Raji (cell line): ENCODE results near the gene PCDHA1.

Experiments used
- POLR2A ChIP-seq: IDR thresholded peaks from 2 replicates; pipeline ENCODE4 v1.6.1; 2011; ENCODE audit warnings: low read depth, low read length, control low read depth; ENCODE audit not compliant: insufficient read depth

Gene PCDHA1

DNA sequence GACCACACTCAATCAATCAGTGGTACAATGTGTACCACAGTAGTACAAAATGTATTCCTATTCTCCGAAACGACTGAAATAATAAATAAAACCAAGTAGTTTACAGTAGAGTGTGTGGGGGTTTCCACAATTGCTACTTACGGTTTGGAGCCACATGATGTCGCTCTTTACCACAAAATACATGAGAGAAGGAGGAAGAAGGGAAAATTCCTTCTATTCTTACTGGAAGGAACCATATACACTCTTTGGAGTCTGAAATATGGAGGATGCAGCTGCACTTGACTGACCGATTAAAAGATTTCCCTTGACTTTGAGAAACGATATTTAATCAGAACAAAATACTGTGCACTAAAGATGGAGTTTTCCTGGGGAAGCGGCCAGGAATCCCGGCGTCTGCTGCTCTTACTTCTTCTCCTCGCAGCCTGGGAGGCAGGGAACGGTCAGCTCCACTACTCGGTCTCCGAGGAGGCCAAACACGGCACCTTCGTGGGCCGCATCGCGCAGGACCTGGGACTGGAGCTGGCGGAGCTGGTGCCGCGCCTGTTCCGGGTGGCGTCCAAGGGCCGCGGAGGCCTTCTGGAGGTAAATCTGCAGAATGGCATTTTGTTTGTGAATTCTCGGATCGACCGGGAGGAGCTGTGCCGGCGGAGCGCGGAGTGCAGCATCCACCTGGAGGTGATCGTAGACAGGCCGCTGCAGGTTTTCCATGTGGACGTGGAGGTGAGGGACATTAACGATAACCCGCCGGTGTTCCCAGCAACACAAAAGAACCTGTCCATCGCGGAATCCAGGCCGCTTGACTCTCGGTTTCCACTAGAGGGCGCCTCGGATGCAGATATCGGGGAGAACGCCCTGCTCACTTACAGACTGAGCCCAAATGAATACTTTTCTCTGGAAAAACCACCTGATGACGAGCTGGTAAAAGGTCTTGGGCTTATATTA is 21.2 kb downstream of the PCDHA1 start, which contains the start of gene PCDHA4:
TSS of gene PCDHA4 (plus strand) at position 235 of the 942 bp plus-strand sequence.
- TF ChIP-seq POLR2A, result no peak

DNA sequence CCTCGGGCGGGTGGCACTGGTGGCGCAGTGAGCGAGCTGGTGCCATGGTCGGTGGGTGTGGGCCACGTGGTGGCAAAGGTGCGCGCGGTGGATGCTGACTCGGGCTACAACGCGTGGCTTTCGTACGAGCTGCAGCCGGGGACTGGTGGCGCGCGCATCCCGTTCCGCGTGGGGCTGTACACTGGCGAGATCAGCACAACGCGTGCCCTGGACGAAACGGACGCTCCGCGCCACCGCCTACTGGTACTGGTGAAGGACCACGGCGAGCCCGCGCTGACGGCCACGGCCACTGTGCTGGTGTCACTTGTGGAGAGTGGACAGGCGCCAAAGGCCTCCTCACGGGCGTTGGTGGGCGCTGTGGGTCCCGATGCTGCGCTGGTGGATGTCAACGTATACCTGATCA is 22.9 kb downstream of the PCDHA1 start:
- TF ChIP-seq POLR2A, result no peak

DNA sequence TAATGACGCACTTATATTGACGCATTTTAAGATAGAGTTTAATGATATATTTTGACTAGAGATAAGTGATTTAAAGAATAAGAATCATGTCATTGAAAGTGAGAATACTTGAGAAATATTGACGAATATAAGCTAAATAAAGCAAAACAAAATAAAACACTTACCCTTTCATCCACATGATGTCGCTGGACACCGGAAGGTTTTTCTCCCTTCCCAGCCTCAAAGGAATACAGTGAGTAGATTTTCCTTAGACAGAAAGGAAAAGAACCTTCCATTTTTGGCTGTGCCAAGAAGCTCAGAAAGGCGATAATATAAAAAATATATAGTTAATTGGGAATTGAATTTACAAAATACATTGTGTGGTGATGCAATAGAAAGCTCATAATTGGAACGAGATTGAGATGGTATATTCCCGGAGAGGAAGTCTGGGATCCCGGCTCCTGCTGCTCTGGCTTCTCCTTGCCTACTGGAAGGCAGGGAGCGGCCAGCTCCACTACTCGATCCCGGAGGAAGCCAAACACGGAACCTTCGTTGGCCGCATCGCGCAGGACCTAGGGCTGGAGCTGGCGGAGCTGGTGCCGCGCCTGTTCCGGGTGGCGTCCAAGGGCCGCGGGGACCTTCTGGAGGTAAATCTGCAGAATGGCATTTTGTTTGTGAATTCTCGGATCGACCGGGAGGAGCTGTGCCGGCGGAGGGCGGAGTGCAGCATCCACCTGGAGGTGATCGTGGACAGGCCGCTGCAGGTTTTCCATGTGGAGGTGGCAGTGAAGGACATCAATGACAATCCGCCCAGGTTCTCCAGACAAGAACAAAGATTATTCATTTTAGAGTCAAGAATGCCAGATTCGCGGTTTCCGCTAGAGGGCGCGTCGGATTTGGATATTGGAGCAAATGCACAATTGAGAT is 35.7 kb downstream of the PCDHA1 start, which contains the start of gene PCDHA5:
TSS of gene PCDHA5 (plus strand) at position 239 of the 906 bp plus-strand sequence.
- no peak for TF ChIP-seq POLR2A

DNA sequence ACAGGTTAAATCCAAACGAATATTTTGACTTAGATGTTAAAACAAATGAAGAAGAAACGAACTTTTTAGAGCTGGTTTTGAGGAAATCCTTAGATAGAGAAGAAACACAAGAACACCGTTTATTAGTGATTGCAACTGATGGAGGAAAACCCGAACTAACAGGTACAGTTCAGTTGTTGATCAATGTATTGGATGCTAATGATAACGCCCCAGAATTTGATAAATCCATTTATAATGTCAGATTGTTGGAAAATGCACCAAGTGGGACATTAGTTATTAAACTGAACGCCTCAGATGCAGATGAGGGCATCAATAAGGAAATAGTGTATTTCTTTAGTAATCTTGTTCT is 36.3 kb downstream of the PCDHA1 start:
- TF ChIP-seq POLR2A, result no peak

DNA sequence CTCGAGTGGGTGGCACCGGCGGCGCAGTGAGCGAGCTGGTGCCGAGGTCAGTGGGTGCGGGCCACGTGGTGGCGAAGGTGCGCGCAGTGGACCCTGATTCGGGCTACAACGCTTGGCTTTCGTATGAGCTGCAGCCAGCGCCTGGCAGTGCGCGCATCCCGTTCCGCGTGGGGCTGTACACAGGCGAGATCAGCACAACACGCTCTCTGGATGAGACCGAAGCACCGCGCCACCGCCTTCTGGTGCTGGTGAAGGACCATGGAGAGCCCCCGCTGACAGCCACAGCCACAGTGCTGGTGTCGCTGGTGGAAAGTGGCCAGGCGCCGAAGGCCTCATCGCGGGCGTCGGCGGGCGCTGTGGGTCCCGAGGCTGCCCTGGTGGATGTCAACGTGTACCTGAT is 37.5 kb downstream of the PCDHA1 start:
- no peak for TF ChIP-seq POLR2A

DNA sequence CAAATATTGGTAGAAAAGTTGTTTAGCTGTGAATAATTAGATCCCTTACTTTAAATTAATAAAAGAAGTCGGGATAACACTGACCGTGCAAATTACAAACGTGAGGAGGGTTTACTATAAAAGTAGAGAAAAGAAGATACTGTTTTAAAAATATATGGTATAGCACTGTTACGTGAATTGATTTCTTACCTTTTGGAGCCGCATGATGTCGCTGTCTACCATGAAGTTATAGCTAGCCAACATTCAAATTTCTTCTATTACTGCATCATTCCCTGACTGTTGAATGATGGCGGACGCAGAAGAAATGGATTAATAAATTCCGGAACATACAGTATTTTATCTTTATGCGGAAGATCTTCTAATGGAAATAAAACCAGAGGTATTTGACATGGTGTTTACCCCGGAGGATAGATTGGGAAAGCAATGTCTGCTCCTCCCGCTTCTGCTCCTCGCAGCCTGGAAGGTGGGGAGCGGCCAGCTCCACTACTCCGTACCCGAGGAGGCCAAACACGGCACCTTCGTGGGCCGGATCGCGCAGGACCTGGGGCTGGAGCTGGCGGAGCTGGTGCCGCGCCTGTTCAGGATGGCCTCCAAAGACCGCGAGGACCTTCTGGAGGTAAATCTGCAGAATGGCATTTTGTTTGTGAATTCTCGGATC is 41.9 kb downstream of the PCDHA1 start, which contains the start of gene PCDHA6:
TSS of gene PCDHA6 (plus strand) at position 257 of the 658 bp plus-strand sequence. CDS start at position 389, 132 bp downstream.
- no peak for TF ChIP-seq POLR2A

DNA sequence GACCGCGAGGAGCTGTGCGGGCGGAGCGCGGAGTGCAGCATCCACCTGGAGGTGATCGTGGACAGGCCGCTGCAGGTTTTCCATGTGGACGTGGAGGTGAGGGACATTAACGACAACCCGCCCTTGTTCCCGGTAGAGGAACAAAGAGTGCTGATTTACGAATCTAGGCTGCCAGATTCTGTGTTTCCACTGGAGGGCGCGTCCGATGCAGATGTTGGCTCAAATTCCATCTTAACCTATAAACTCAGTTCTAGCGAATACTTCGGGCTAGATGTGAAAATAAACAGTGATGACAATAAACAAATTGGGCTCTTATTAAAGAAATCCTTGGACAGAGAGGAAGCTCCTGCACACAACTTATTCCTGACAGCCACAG is 42.4 kb downstream of the PCDHA1 start:
- no peak for TF ChIP-seq POLR2A

DNA sequence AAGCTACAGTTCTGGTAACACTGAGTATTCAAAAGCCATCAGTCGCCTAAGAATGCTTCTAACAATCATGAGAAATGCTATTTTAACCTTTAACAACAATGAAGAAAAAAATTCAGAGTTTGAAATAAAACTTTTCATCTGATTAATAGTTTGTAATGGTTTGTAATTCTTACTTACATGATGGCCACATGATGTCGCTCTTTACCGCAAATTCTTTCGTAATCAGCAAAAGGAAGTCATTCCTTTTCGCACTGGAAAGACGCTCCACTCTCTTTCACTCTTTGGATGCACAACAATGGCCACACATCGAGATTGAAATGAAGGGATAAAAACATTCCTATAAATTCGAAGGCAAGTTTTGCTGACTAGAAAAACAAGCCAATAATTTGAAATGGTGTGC is 48.1 kb downstream of the PCDHA1 start, which contains the start of gene PCDHA7:
TSS of gene PCDHA7 (plus strand) at position 277 of the 400 bp plus-strand sequence. CDS start at position 392, 115 bp downstream.
- no peak for TF ChIP-seq POLR2A

DNA sequence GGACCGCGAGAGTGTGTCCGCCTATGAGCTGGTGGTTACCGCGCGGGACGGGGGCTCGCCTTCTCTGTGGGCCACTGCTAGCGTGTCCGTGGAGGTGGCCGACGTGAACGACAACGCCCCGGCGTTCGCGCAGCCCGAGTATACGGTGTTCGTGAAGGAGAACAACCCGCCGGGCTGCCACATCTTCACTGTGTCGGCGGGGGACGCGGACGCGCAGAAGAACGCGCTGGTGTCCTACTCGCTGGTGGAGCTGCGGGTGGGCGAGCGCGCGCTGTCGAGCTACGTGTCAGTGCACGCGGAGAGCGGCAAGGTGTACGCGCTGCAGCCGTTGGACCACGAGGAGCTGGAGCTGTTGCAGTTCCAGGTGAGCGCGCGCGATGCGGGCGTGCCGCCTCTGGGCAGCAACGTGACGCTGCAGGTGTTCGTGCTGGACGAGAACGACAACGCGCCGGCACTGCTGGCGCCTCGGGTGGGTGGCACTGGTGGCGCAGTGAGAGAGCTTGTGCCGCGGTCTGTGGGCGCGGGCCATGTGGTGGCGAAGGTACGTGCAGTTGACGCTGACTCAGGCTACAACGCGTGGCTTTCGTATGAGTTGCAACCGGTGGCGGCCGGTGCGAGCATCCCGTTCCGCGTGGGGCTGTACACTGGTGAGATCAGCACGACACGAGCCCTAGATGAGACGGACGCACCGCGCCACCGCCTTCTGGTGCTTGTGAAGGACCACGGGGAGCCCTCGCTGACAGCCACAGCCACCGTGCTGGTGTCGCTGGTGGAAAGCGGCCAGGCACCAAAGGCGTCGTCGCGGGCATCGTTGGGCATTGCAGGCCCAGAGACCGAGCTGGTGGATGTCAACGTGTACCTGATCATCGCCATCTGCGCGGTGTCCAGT is 49.9 kb downstream of the PCDHA1 start:
- no peak for TF ChIP-seq POLR2A

DNA sequence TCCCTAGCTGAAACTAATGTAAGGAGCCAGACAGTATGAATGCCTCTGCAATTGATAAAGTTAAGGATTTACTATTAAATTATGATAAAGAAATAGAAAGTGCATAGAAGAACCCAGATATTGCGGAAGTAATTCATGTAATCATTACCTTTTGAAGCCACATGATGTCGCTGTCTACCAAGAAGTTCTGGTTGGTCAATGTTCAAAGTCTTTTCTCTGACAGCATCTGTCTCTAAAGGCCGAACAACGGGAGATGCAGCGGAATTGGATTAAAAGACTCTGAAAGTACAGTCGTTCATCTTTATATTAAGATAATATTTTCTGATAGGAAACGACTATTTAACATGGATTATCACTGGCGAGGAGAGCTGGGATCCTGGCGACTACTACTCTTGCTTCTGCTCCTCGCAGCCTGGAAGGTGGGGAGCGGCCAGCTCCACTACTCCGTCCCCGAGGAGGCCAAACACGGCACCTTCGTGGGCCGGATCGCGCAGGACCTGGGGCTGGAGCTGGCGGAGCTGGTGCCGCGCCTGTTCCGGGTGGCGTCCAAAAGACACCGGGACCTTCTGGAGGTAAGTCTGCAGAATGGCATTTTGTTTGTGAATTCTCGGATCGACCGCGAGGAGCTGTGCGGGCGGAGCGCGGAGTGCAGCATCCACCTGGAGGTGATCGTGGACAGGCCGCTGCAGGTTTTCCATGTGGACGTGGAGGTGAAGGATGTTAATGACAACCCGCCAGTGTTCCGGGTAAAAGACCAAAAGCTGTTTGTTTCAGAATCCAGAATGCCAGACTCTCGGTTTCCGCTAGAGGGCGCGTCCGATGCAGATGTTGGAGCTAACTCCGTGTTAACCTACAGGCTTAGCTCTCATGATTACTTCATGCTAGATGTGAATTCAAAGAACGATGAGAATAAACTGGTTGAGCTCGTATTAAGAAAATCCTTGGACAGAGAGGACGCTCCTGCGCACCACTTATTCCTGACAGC is 55.3 kb downstream of the PCDHA1 start, which contains the start of gene PCDHA8:
TSS of gene PCDHA8 (plus strand) at position 210 of the 985 bp plus-strand sequence. CDS start at position 345, 135 bp downstream.
- no peak for TF ChIP-seq POLR2A

DNA sequence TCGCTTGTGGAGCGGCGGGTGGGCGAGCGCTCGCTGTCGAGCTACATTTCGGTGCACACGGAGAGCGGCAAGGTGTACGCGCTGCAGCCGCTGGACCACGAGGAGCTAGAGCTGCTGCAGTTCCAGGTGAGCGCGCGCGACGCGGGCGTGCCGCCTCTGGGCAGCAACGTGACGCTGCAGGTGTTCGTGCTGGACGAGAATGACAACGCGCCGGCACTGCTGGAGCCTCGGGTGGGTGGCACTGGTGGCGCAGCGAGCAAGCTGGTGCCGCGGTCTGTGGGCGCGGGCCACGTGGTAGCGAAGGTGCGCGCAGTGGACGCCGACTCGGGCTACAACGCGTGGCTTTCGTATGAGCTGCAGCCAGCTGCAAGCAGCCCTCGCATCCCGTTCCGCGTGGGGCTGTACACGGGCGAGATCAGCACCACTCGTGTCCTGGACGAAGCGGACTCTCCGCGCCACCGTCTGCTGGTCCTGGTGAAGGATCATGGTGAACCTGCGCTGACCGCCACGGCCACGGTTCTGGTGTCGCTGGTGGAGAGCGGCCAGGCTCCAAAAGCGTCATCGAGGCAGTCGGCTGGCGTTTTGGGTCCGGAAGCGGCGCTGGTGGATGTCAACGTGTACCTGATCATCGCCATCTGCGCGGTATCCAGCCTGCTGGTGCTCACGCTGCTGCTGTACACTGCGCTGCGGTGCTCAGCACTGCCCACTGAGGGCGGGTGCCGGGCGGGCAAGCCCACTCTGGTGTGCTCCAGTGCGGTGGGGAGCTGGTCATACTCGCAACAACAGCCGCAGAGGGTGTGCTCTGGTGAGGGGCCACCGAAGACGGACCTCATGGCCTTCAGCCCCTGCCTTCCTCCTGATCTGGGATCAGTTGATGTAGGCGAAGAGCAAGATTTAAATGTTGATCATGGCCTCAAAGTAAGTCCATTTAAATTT is 57.1 kb downstream of the PCDHA1 start:
- TF ChIP-seq POLR2A, result no peak
